RWPE2 (cell line): Measurements from ENCODE around the gene DUSP22.

Experiments used
- ATAC-seq: fragments of 200-7000 bp; cut with Tn5 transposase; 3 replicates; pipeline ENCODE4 v1.9.1; 2021; ENCODE audit warnings: low read depth
- DNase-seq: peaks from one replicate; pipeline ENCODE4 v3.0.0-alpha.2; 2020; ENCODE audit warnings: low spot score
- H3K27ac ChIP-seq: fragments of 450-650 bp; 2 replicates; pipeline ENCODE4 v1.5.1; 2017; ENCODE audit warnings: mild to moderate bottlenecking; ENCODE audit not compliant: poor library complexity, severe bottlenecking
- H3K27me3 ChIP-seq: fragments of 250-450 bp; sonication (Bioruptor Pico); 2 replicates; pipeline ENCODE4 v1.5.1; 2021; ENCODE audit warnings: mild to moderate bottlenecking, moderate library complexity; ENCODE audit not compliant: insufficient read depth, poor library complexity, severe bottlenecking
- H3K36me3 ChIP-seq: fragments of 250-450 bp; sonication (Bioruptor Pico); 2 replicates; pipeline ENCODE4 v1.5.1; 2020; ENCODE audit warnings: low read depth, mild to moderate bottlenecking, moderate library complexity
- H3K4me1 ChIP-seq: fragments of 250-450 bp; sonication (Bioruptor Pico); 2 replicates; pipeline ENCODE4 v1.5.1; 2021; ENCODE audit warnings: mild to moderate bottlenecking, moderate library complexity; ENCODE audit not compliant: insufficient read depth, poor library complexity, severe bottlenecking
- H3K4me3 ChIP-seq: fragments of 250-450 bp; sonication (Bioruptor Pico); 2 replicates; pipeline ENCODE4 v1.5.1; 2021; ENCODE audit warnings: mild to moderate bottlenecking, moderate library complexity; ENCODE audit not compliant: severe bottlenecking
- H3K9me3 ChIP-seq: fragments of 250-450 bp; sonication (Bioruptor Pico); 2 replicates; pipeline ENCODE4 v1.5.1; 2021; ENCODE audit warnings: mild to moderate bottlenecking, moderate library complexity; ENCODE audit not compliant: severe bottlenecking
- CTCF ChIP-seq: fragments of 450-650 bp; IDR thresholded peaks from one replicate; pipeline ENCODE4 v1.5.1; 2017; ENCODE audit warnings: mild to moderate bottlenecking, moderate library complexity; ENCODE audit not compliant: poor library complexity, severe bottlenecking

The DUSP22 gene

GRCh38 chr6:300494-301198, 8.4 kb downstream of the DUSP22 start:
- Histone ChIP-seq H3K27ac (no peak overlapping the region), H3K4me3 (no peak overlapping the region), H3K9me3 (peaks cover 2% of the 10 kb centered on the region), H3K36me3 (no peaks in the 10 kb centered on the region), H3K27me3 (no peaks in the 10 kb centered on the region), H3K4me1 (no peaks in the 10 kb centered on the region)
- TF ChIP-seq CTCF = no peak
- no peak for DNase-seq
- ATAC-seq = no peak

- no peak for TF ChIP-seq CTCF
- Histone ChIP-seq H3K27ac (no peak overlapping the region), H3K36me3 (no peaks in the 10 kb centered on the region), H3K4me3 (no peak overlapping the region), H3K27me3 (no peaks in the 10 kb centered on the region), H3K4me1 (no peaks in the 10 kb centered on the region), H3K9me3 (peaks cover 2% of the 10 kb centered on the region)
- ATAC-seq = no peak
- DNase-seq = no peak
These were observed 9.2 kb downstream of the DUSP22 start for GRCh38 chr6:301526-301925.

GRCh38 chr6:301929-302705, 9.8 kb downstream of the DUSP22 start:
- no peaks in the 10 kb centered on the region for H3K27me3 ChIP-seq
- no peaks in the 10 kb centered on the region for H3K36me3 ChIP-seq
- peaks cover 2% of the 10 kb centered on the region for H3K9me3 ChIP-seq
- no peak overlapping the region for H3K27ac ChIP-seq
- ATAC-seq (no peak), DNase-seq (no peak)
- no peaks in the 10 kb centered on the region for H3K4me1 ChIP-seq
- no peak for TF ChIP-seq CTCF
- H3K4me3 ChIP-seq = no peak overlapping the region

- no peak for TF ChIP-seq CTCF
- H3K27ac ChIP-seq = no peak overlapping the region
- no peaks in the 10 kb centered on the region for H3K27me3 ChIP-seq
- H3K36me3 ChIP-seq = no peaks in the 10 kb centered on the region
- no peak overlapping the region for H3K4me3 ChIP-seq
- no peak for DNase-seq
- ATAC-seq = no peak
- H3K4me1 ChIP-seq = no peaks in the 10 kb centered on the region
- H3K9me3 ChIP-seq = peaks cover 2% of the 10 kb centered on the region
These were observed 10.5 kb downstream of the DUSP22 start for GRCh38 chr6:302760-303159.

GRCh38 chr6:303263-303662, 11.0 kb downstream of the DUSP22 start:
- no peaks in the 10 kb centered on the region for H3K36me3 ChIP-seq
- H3K4me1 ChIP-seq = no peaks in the 10 kb centered on the region
- H3K4me3 ChIP-seq = no peak overlapping the region
- no peak for ATAC-seq
- no peak overlapping the region for H3K27ac ChIP-seq
- no peak for DNase-seq
- H3K9me3 ChIP-seq = peaks cover 2% of the 10 kb centered on the region
- H3K27me3 ChIP-seq = no peaks in the 10 kb centered on the region
- no peak for TF ChIP-seq CTCF
